Measurements from ENCODE around the gene RTP5.

RTP5 gene

GRCh38 chr2:241868661-241869081 lies 858 bp upstream of the RTP5 start:
- no peak for TF ChIP-seq CTCF (IDR thresholded peaks at IDR 0.05; ENCODE audit: control insufficient read depth, extremely low read depth, insufficient read depth)
- DNase-seq (ENCODE audit: low read depth): no peak
- H3K4me3 ChIP-seq (ENCODE audit: low read depth, low read length): no peak overlapping the region

- H3K4me3 ChIP-seq (ENCODE audit: low read depth, low read length): no peak overlapping the region
- TF ChIP-seq CTCF (IDR thresholded peaks at IDR 0.05; ENCODE audit: control insufficient read depth, extremely low read depth, insufficient read depth): no peak
- DNase-seq (ENCODE audit: low read depth): no peak
Observed at GRCh38 chr2:241870081-241870541, 582 bp downstream of the RTP5 start.

DNA sequence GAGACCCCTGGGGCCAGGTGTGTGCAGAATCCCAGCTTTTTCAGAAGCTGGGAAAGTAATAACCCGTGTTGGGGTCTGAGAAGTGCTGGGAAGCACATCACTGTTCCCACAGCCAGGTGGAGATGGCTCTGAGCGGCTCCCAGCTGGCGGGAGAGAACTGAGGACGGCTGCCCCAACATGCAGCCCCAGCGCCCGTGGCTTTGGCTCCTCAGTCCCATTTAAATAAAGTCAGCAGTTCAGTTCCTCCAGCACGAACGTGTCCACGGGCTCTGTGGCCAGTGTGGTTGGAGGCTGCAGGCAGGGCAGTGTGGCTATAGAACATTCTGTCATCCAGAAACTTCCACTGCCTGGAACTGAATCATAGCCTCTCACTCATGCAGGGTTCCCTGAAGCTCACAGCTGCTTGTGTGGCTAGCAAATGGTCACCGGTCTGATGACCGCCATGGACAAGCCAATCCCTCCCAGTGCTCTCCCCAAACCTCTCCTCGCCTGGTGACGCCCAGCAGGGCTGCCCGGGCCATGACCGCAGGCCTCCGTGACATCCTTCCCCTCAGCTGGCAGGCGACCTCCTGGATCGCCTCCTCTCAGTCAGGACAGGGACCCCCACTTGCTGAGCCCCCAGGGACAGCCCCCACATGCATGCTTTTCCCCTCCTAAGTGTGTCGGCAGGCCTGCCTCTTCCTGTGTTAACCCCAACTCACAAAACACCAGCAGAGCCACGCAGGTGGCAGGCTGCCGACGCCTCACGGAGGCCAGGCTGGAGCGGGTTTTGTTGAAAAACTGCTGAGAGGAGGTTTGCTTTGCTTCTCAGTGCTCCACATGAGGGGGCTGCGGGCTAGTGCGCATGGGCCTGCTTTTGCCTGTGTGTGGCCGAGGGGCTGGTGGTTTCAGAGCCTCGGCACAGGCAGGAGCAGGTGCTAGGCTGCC lies 1.3 kb downstream of the RTP5 start:
- H3K4me3 ChIP-seq (ENCODE audit: low read depth, low read length): no peak overlapping the region
- TF ChIP-seq CTCF (IDR thresholded peaks at IDR 0.05; ENCODE audit: control insufficient read depth, extremely low read depth, insufficient read depth): no peak
- DNase-seq (ENCODE audit: low read depth): no peak

GRCh38 chr2:241871538-241872312 lies 2.2 kb downstream of the RTP5 start:
- H3K4me3 ChIP-seq (ENCODE audit: low read depth, low read length): no peak overlapping the region
- no peak for DNase-seq (ENCODE audit: low read depth)
- no peak for TF ChIP-seq CTCF (IDR thresholded peaks at IDR 0.05; ENCODE audit: control insufficient read depth, extremely low read depth, insufficient read depth)

DNA sequence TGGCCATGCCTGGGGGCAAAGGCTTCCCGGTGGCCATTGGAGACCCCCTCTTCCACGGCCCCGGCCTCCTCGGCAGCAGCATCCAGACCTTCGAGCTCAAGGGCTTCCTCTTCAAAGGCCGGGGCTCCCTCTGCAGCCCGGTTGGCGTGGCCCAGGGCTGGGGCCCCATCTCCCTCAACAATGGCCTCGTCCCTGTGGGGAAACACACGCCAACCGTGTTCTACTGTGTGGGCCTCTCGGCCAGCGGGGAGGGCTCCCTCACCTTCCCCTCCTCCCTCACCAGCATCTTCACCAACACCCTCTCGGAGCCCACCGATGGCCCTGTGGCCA lies 2.7 kb downstream of the RTP5 start:
- no peak for DNase-seq (ENCODE audit: low read depth)
- no peak for TF ChIP-seq CTCF (IDR thresholded peaks at IDR 0.05; ENCODE audit: control insufficient read depth, extremely low read depth, insufficient read depth)
- no peak overlapping the region for H3K4me3 ChIP-seq (ENCODE audit: low read depth, low read length)

GRCh38 chr2:241873081-241873802 lies 3.7 kb downstream of the RTP5 start:
- DNase-seq (ENCODE audit: low read depth): no peak
- TF ChIP-seq CTCF (IDR thresholded peaks at IDR 0.05; ENCODE audit: control insufficient read depth, extremely low read depth, insufficient read depth): no peak
- no peak overlapping the region for H3K4me3 ChIP-seq (ENCODE audit: low read depth, low read length)

Measured in LNCaP clone FGC (cell line).